ENCODE measurements around the gene FBXW5. TPM values are rescaled to one million over a fixed set of nuclear protein-coding genes. Genes with fewer than 3 reads are reported as not detected.

FBXW5 gene
- polyA plus RNA-seq, 4 donors = 38.7 to 67.9 (median 43.5) TPM

- no peak for DNase-seq (ENCODE audit: low read depth in 4 of 4, low spot score in 3 of 4)
These were observed 33.7 kb upstream of the FBXW5 start for GRCh38 chr9:136978073-136978864.

- DNase-seq (ENCODE audit: low read depth in 4 of 4, low spot score in 3 of 4) = no peak
These were observed 33.1 kb upstream of the FBXW5 start for GRCh38 chr9:136977649-136978072.

- no peak for DNase-seq (ENCODE audit: low read depth in 4 of 4, low spot score in 3 of 4)
These were observed 32.7 kb upstream of the FBXW5 start, which contains the start of gene PTGDS for GRCh38 chr9:136977223-136977622. TSS of gene PTGDS (plus strand) at chr9:136977504. CDS start at chr9:136977579, 75 bp downstream.

GRCh38 chr9:136975644-136976043 lies 31.1 kb upstream of the FBXW5 start:
- DNase-seq (ENCODE audit: low read depth in 4 of 4, low spot score in 3 of 4) = no peak

- DNase-seq (ENCODE audit: low read depth in 4 of 4, low spot score in 3 of 4) = no peak
These were observed 30.4 kb upstream of the FBXW5 start for GRCh38 chr9:136974817-136975535.

GRCh38 chr9:136973618-136974617 lies 29.4 kb upstream of the FBXW5 start:
- no peak for DNase-seq (ENCODE audit: low read depth in 4 of 4, low spot score in 3 of 4)

GRCh38 chr9:136972743-136973142 lies 28.2 kb upstream of the FBXW5 start:
- DNase-seq (ENCODE audit: low read depth in 4 of 4, low spot score in 3 of 4) = no peak

GRCh38 chr9:136972335-136972734 lies 27.8 kb upstream of the FBXW5 start:
- DNase-seq (ENCODE audit: low read depth in 4 of 4, low spot score in 3 of 4) = no peak

GRCh38 chr9:136971746-136972145 lies 27.2 kb upstream of the FBXW5 start:
- no peak for DNase-seq (ENCODE audit: low read depth in 4 of 4, low spot score in 3 of 4)

- no peak for DNase-seq (ENCODE audit: low read depth in 4 of 4, low spot score in 3 of 4)
These were observed 25.8 kb upstream of the FBXW5 start for GRCh38 chr9:136970361-136970760.

- DNase-seq (ENCODE audit: low read depth in 4 of 4, low spot score in 3 of 4) = no peak
These were observed 25.2 kb upstream of the FBXW5 start for GRCh38 chr9:136969774-136970173.

- DNase-seq (ENCODE audit: low read depth in 4 of 4, low spot score in 3 of 4) = no peak
These were observed 24.6 kb upstream of the FBXW5 start for GRCh38 chr9:136969150-136969549.

- DNase-seq (ENCODE audit: low read depth in 4 of 4, low spot score in 3 of 4) = no peak
These were observed 24.0 kb upstream of the FBXW5 start for GRCh38 chr9:136968333-136969127.

- no peak for DNase-seq (ENCODE audit: low read depth in 4 of 4, low spot score in 3 of 4)
These were observed 21.4 kb upstream of the FBXW5 start for GRCh38 chr9:136965771-136966484.

GRCh38 chr9:136964833-136965422 lies 20.4 kb upstream of the FBXW5 start:
- no peak for DNase-seq (ENCODE audit: low read depth in 4 of 4, low spot score in 3 of 4)

- no peak for DNase-seq (ENCODE audit: low read depth in 4 of 4, low spot score in 3 of 4)
These were observed 19.7 kb upstream of the FBXW5 start for GRCh38 chr9:136964171-136964689.

GRCh38 chr9:136963751-136964150 lies 19.2 kb upstream of the FBXW5 start:
- no peak for DNase-seq (ENCODE audit: low read depth in 4 of 4, low spot score in 3 of 4)

- no peak for DNase-seq (ENCODE audit: low read depth in 4 of 4, low spot score in 3 of 4)
These were observed 18.8 kb upstream of the FBXW5 start for GRCh38 chr9:136963341-136963740.

All from right renal pelvis (tissue), 4 donors.